Measurements from ENCODE around the gene TSC22D1. TPM values are rescaled to one million over a fixed set of nuclear protein-coding genes. Genes with fewer than 3 reads are reported as not detected.
A peak's percentile ranks its signal among the peaks of the same experiment; 100 is the strongest.
"Not testable (repeated sequence)": the region's sequence is repeated elsewhere in the genome, so short reads cannot be mapped to it uniquely, and the experiment has no call there.

TSC22D1 gene
- total RNA-seq, 3 donors from 2014 or later: 3.9 to 5.6 (median 4.8) TPM

GRCh38 chr13:44578067-44578400 is 1.9 kb upstream of the TSC22D1 start:
- H3K9me3 Mint-ChIP-seq: no peaks in the 10 kb centered on the region
- peaks cover 32% of the 10 kb centered on the region for H3K4me1 Mint-ChIP-seq (ENCODE audit: low read depth)
- peak overlapping the region; percentile 94 for H3K4me3 Mint-ChIP-seq
- H3K36me3 Mint-ChIP-seq (ENCODE audit: insufficient read depth): no peaks in the 10 kb centered on the region
- DNase-seq (no peak), ATAC-seq (no peak)
- H3K27me3 Mint-ChIP-seq (ENCODE audit: low read depth): no peaks in the 10 kb centered on the region

DNA sequence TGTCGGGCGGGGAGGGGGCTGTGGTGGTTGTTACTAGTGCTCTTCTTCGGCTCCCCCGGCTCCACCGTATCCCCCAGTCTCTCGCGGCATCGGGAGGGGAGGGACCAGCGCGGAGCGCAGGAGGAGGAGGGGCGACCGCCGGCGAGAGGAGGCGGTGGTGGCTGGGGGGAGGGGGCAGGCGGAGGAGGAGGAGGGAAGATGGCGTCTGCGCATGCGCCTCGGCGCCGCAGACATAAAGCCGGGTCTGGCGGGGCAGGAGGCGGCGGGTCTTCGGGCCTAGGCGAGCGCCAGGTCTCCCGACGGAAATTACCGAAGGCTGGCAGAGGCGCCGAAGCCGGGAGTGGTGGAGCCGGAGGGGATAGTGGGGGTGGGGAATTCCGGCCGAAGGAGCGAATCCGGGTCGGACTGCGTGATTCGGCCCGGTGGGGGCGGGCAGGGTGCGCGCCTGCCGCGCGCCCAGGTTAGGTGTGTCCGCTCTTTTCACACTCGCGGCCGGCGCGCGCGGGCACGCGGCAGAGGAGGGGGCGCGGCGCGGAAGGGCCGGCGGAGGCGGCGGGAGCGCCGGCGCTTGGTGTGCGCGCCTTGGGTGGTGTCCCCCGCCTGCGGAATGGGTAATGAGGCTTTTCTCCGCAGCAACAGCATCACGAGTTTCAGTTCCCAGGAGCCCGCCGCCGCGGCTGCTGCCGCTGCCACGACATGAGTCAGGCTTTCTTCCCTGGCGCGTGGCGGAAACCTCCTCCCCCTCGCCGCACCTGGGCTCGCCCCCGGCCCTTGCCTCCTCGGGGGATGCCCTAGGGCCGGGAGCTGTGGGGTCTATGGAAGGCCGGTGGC is 1.3 kb upstream of the TSC22D1 start:
- peak overlapping the region; percentile 94 for H3K4me3 Mint-ChIP-seq
- peak; percentile 73 to 75 for ATAC-seq

DNA sequence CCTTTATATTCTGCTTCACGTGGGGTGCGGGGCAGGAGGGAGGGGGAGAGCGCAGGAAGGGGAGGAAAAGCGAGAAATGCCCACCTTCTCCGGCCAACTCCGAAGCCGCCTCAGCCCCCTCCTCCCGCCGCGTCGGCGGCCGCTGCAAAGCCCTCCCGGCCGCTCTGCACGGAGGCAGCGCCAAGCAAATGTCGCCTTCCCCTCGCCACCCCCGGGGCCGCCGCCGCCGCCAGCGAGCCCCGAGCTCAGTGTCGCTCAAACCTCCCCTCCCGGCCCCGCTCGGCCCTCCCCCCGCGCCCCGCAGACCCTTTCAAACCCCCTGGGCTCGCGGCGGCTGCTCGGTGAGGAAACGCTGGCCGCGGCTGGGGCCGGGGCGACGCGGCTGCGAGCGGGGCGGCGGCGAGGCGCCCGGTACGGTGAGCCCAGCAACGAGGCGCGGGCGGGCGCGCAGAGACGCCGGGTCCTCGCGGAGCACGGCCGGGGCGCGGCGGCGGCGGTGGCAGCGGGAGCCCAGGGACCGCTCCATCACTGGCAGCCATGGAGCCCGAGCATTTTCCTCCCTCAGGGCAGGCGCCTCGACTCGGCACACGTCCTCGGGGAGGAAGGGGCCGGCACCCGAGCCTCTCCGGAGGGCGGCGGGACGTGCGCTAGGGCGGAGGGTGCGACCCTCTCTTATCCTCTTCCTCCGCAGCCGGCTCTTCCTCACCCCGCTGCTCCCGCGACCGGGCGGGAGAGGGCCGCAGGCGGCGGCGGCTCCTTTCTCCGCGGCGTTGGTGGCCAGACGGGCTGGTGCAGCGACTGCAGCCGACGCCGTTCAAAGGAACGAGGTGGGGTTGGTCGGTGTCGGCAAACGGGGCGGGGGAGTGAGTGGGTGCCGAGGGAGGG is 463 bp upstream of the TSC22D1 start:
- ATAC-seq (peak; percentile 29 to 36), DNase-seq (peak; percentile 27)
- no peaks in the 10 kb centered on the region for H3K36me3 Mint-ChIP-seq (ENCODE audit: insufficient read depth)
- no peaks in the 10 kb centered on the region for H3K27me3 Mint-ChIP-seq (ENCODE audit: low read depth)
- peak overlapping the region; percentile 94 for H3K4me3 Mint-ChIP-seq
- no peaks in the 10 kb centered on the region for H3K9me3 Mint-ChIP-seq
- H3K4me1 Mint-ChIP-seq (ENCODE audit: low read depth): peaks cover 44% of the 10 kb centered on the region

More for the DNA sequence above, 1.3 kb upstream of the TSC22D1 start:
- peak; percentile 95 for DNase-seq
- Mint-ChIP-seq H3K36me3 (ENCODE audit: insufficient read depth) (no peaks in the 10 kb centered on the region), H3K9me3 (no peaks in the 10 kb centered on the region), H3K27me3 (ENCODE audit: low read depth) (no peaks in the 10 kb centered on the region), H3K4me1 (ENCODE audit: low read depth) (peaks cover 37% of the 10 kb centered on the region)

- H3K4me1 Mint-ChIP-seq (ENCODE audit: low read depth): peaks cover 47% of the 10 kb centered on the region
- H3K36me3 Mint-ChIP-seq (ENCODE audit: insufficient read depth): no peaks in the 10 kb centered on the region
- H3K4me3 Mint-ChIP-seq: peak overlapping the region; percentile 91
- no peak for ATAC-seq
- H3K9me3 Mint-ChIP-seq: no peaks in the 10 kb centered on the region
- no peaks in the 10 kb centered on the region for H3K27me3 Mint-ChIP-seq (ENCODE audit: low read depth)
- no peak for DNase-seq
Measured at GRCh38 chr13:44575035-44575434, 1.1 kb downstream of the TSC22D1 start.

DNA sequence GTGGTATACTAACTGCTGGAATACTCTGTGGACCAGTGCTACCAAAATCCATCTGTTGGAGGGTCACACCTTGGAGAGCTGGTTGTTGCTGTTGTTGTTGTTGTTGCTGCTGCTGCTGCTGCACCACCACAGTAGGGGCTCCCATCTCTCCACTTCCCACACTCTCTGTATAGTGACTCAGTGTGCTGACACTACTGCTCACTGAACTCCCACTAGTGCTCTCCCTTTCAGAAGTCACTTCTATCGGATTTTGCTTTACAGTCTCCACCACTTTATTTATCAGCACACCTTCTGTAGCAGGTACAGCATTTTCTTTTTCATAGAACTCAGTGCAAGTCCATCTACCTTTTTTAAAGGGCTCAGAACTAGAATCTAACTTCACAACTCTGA is 1.7 kb downstream of the TSC22D1 start:
- Mint-ChIP-seq H3K27me3 (ENCODE audit: low read depth) (no peaks in the 10 kb centered on the region), H3K9me3 (no peaks in the 10 kb centered on the region), H3K4me3 (peak overlapping the region; percentile 4), H3K4me1 (ENCODE audit: low read depth) (peaks cover 50% of the 10 kb centered on the region), H3K36me3 (ENCODE audit: insufficient read depth) (no peaks in the 10 kb centered on the region)
- ATAC-seq (no peak), DNase-seq (no peak)

DNA sequence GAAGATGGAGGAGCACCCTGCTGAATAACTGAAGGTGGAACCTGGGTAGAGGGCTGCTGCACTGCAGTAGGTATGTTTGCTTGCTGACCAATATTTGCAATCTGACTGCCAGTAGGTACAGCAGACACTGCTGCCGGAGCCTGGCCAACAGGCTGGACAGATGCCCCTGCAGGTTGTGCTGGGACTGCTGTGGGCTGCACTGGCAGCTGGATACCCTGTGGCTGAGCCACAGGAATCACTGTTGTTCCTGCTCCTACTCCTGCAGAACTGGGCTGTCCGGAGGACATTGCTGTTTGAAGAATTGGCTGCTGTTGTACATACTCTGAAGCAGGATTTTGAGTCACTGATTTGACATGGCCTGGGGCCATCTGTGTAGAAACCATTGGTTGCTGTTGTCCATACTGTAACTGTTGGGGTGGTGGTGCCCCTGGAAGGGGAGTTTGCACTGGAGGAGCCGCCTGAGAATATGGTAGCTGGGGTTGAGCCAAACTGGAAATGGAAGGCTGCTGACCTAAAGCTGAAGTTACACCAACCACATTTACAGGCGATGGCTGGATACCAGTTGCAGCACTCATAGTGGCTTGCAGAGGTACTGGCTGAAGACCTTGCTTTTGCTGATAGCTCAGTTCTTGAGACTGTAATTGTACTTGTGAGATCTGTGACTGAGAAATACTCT is 2.2 kb downstream of the TSC22D1 start:
- ATAC-seq (no peak), DNase-seq (no peak)
- Mint-ChIP-seq H3K4me1 (ENCODE audit: low read depth) (peaks cover 53% of the 10 kb centered on the region), H3K36me3 (ENCODE audit: insufficient read depth) (no peaks in the 10 kb centered on the region), H3K4me3 (no peak overlapping the region), H3K27me3 (ENCODE audit: low read depth) (no peaks in the 10 kb centered on the region), H3K9me3 (no peaks in the 10 kb centered on the region)

- Mint-ChIP-seq H3K36me3 (ENCODE audit: insufficient read depth) (no peaks in the 10 kb centered on the region), H3K27me3 (ENCODE audit: low read depth) (no peaks in the 10 kb centered on the region), H3K4me1 (ENCODE audit: low read depth) (peaks cover 56% of the 10 kb centered on the region), H3K4me3 (no peak overlapping the region), H3K9me3 (no peaks in the 10 kb centered on the region)
- DNase-seq: no peak
- no peak for ATAC-seq
Measured at GRCh38 chr13:44573071-44573470, 3.1 kb downstream of the TSC22D1 start.

GRCh38 chr13:44566601-44567000 is 9.5 kb downstream of the TSC22D1 start:
- peaks cover 30% of the 10 kb centered on the region for H3K4me1 Mint-ChIP-seq (ENCODE audit: low read depth)
- no peak for DNase-seq
- H3K36me3 Mint-ChIP-seq (ENCODE audit: insufficient read depth): peaks cover 3% of the 10 kb centered on the region
- no peak for ATAC-seq
- no peak overlapping the region for H3K4me3 Mint-ChIP-seq
- no peaks in the 10 kb centered on the region for H3K27me3 Mint-ChIP-seq (ENCODE audit: low read depth)
- H3K9me3 Mint-ChIP-seq: no peaks in the 10 kb centered on the region

- Mint-ChIP-seq H3K4me3 (no peak overlapping the region), H3K4me1 (ENCODE audit: low read depth) (peaks cover 30% of the 10 kb centered on the region), H3K36me3 (ENCODE audit: insufficient read depth) (peaks cover 3% of the 10 kb centered on the region), H3K27me3 (ENCODE audit: low read depth) (no peaks in the 10 kb centered on the region), H3K9me3 (no peaks in the 10 kb centered on the region)
- DNase-seq: no peak
- no peak for ATAC-seq
Measured at GRCh38 chr13:44565881-44566280, 10.2 kb downstream of the TSC22D1 start.

- Mint-ChIP-seq H3K4me3 (no peak overlapping the region), H3K27me3 (ENCODE audit: low read depth) (no peaks in the 10 kb centered on the region), H3K4me1 (ENCODE audit: low read depth) (peaks cover 27% of the 10 kb centered on the region), H3K36me3 (ENCODE audit: insufficient read depth) (peaks cover 3% of the 10 kb centered on the region), H3K9me3 (no peaks in the 10 kb centered on the region)
- ATAC-seq: no peak
- DNase-seq: no peak
Measured at GRCh38 chr13:44564936-44565335, 11.2 kb downstream of the TSC22D1 start.

DNA sequence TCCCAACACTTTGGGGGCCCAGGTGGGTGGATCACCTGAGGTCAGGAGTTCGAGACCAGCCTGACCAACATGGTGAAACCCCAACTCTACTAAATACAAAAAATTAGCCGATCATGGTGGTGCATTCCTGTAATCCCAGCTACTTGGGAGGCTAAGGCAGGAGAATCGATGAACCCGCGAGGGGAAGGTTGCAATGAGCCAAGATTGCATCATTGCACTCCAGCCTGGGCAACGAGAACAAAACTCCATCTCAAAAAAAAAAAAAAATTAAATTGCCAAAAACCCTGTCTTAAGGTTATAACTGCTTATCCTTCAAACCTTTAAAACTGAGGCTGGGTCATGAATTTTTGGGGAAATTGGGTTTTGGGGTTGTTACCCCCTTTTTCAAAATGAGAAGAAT is 13.3 kb downstream of the TSC22D1 start:
- not testable (repeated sequence) for DNase-seq; H3K27me3 Mint-ChIP-seq (ENCODE audit: low read depth); H3K9me3 Mint-ChIP-seq; H3K36me3 Mint-ChIP-seq (ENCODE audit: insufficient read depth); ATAC-seq; H3K4me3 Mint-ChIP-seq
- peaks cover 12% of the 10 kb centered on the region for H3K4me1 Mint-ChIP-seq (ENCODE audit: low read depth)

DNA sequence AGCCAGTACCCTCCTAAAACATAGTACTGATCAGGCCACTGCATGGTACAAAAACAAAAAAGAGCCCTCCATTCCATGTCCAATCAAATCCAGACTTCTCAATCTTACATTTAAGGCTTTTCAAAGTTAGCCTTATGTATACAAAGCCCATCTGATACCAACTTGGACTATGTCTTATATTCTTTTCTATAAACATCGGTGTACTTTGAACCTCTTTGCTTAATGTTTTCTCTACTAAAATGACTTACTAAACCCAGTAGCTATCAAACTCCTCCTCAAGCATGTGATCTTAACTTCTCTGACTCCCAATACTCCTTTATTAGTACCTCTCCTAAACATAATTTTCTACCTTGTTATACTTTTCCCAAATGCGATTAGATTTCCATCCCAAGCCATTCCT is 14.8 kb downstream of the TSC22D1 start:
- no peak for DNase-seq
- H3K27me3 Mint-ChIP-seq (ENCODE audit: low read depth): no peaks in the 10 kb centered on the region
- no peak for ATAC-seq
- H3K36me3 Mint-ChIP-seq (ENCODE audit: insufficient read depth): peaks cover 3% of the 10 kb centered on the region
- H3K4me3 Mint-ChIP-seq: no peak overlapping the region
- no peaks in the 10 kb centered on the region for H3K9me3 Mint-ChIP-seq
- peaks cover 4% of the 10 kb centered on the region for H3K4me1 Mint-ChIP-seq (ENCODE audit: low read depth)

GRCh38 chr13:44557986-44558385 is 18.1 kb downstream of the TSC22D1 start:
- H3K27me3 Mint-ChIP-seq (ENCODE audit: low read depth): no peaks in the 10 kb centered on the region
- H3K4me3 Mint-ChIP-seq: no peak overlapping the region
- ATAC-seq: no peak
- DNase-seq: no peak
- H3K9me3 Mint-ChIP-seq: no peaks in the 10 kb centered on the region
- no peaks in the 10 kb centered on the region for H3K4me1 Mint-ChIP-seq (ENCODE audit: low read depth)
- peaks cover 1% of the 10 kb centered on the region for H3K36me3 Mint-ChIP-seq (ENCODE audit: insufficient read depth)

GRCh38 chr13:44555207-44555606 is 20.9 kb downstream of the TSC22D1 start:
- ATAC-seq (no peak), DNase-seq (no peak)
- H3K4me3 Mint-ChIP-seq: no peak overlapping the region
- no peaks in the 10 kb centered on the region for H3K4me1 Mint-ChIP-seq (ENCODE audit: low read depth)
- H3K9me3 Mint-ChIP-seq: no peaks in the 10 kb centered on the region
- no peaks in the 10 kb centered on the region for H3K27me3 Mint-ChIP-seq (ENCODE audit: low read depth)
- peaks cover 3% of the 10 kb centered on the region for H3K36me3 Mint-ChIP-seq (ENCODE audit: insufficient read depth)

Measured in activated T-cell treated with anti-CD3 and anti-CD28 coated beads, Interleukin-2, amount 50 U/mL, for 4 hours (primary cell).